ENCODE results near the gene TJP3.

DNA sequence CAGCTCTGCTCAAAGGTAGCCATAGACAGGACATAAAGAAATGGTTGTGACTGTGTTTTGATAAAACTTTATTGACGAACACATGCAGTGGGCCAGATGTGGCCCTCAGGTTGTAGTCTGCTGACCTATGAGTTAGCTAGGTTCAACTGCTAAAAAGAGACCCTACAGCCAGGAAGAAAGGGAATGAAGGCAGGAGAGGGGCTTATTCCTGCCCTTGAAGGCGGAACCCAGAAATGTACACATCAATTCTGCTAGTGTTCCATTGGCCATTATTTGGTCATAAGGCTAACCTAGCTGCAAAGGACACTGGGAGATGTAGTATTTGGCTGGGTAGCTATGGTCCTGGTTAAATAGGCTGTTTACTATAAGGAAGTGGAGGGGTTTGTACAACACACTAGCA, 35.3 kb downstream of the TJP3 start:
- TF ChIP-seq, protein P1, sequence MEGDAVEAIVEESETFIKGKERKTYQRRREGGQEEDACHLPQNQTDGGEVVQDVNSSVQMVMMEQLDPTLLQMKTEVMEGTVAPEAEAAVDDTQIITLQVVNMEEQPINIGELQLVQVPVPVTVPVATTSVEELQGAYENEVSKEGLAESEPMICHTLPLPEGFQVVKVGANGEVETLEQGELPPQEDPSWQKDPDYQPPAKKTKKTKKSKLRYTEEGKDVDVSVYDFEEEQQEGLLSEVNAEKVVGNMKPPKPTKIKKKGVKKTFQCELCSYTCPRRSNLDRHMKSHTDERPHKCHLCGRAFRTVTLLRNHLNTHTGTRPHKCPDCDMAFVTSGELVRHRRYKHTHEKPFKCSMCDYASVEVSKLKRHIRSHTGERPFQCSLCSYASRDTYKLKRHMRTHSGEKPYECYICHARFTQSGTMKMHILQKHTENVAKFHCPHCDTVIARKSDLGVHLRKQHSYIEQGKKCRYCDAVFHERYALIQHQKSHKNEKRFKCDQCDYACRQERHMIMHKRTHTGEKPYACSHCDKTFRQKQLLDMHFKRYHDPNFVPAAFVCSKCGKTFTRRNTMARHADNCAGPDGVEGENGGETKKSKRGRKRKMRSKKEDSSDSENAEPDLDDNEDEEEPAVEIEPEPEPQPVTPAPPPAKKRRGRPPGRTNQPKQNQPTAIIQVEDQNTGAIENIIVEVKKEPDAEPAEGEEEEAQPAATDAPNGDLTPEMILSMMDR (IDR thresholded peaks at IDR 0.05; ENCODE audit: insufficient read depth, low read length, poor library complexity, severe bottlenecking), result no peak
- TF ChIP-seq EZH2phosphoT487 (conservative IDR thresholded peaks at IDR 0.05; ENCODE audit: low read length), result no peak
